A204.1 (cell line): Measurements from ENCODE around the gene ANKRD30B.
"Not testable (repeated sequence)": the region's sequence is repeated elsewhere in the genome, so short reads cannot be mapped to it uniquely, and the experiment has no call there.

Experiments used
- FAIRE-seq: peaks from 2 replicates; lab custom pipeline; 2012; peaks lifted over from hg19 to GRCh38; lab: Jason Lieb, UNC

ANKRD30B gene, protein sequence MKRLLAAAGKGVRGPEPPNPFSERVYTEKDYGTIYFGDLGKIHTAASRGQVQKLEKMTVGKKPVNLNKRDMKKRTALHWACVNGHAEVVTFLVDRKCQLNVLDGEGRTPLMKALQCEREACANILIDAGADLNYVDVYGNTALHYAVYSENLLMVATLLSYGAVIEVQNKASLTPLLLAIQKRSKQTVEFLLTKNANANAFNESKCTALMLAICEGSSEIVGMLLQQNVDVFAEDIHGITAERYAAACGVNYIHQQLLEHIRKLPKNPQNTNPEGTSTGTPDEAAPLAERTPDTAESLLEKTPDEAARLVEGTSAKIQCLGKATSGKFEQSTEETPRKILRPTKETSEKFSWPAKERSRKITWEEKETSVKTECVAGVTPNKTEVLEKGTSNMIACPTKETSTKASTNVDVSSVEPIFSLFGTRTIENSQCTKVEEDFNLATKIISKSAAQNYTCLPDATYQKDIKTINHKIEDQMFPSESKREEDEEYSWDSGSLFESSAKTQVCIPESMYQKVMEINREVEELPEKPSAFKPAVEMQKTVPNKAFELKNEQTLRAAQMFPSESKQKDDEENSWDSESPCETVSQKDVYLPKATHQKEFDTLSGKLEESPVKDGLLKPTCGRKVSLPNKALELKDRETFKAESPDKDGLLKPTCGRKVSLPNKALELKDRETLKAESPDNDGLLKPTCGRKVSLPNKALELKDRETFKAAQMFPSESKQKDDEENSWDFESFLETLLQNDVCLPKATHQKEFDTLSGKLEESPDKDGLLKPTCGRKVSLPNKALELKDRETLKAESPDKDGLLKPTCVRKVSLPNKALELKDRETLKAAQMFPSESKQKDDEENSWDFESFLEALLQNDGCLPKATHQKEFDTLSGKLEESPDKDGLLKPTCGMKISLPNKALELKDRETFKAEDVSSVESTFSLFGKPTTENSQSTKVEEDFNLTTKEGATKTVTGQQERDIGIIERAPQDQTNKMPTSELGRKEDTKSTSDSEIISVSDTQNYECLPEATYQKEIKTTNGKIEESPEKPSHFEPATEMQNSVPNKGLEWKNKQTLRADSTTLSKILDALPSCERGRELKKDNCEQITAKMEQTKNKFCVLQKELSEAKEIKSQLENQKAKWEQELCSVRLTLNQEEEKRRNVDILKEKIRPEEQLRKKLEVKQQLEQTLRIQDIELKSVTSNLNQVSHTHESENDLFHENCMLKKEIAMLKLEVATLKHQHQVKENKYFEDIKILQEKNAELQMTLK (N-terminal part only)

GRCh38 chr18:14747513-14748474, at the start of gene ANKRD30B:
TSS of gene ANKRD30B (plus strand) at chr18:14748172. CDS start at chr18:14748420, 248 bp downstream.
- no peak for FAIRE-seq

DNA sequence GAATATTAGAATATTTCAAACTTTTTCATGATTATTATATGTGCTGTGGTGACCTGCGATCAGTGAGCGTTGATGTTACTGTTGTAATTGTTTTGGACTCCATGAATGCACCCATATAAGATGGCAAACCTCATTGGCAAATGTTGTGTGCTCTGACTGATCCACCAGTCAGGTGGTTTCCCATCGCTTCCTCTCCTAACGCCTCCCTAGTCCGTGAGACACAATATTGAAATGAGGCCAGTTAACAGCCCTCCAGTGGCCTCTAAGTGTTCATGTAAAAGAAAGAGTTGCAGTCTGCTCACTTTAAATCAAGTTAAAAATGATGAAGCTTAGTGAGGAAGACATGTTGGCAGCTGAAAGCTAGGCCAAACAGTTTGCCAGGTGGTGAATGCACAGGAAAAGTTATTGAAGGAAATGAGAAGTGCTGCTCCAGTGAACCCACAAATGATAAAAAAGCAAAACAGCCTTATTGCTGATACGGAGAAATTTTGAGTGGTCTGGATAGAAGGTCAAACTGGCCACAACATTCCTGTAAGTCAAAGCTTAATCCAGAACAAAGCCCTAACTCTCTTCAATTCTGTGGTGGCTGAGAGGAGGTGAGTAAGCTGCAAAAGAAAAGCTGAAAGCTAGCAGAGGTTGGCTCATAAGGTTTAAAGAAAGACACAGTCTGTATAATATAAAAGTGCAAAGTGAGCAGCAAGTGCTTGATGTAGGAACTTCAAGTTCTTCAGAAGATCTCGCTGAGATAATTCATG, 46.5 kb upstream of the ANKRD30B start:
- not testable (repeated sequence) for FAIRE-seq

DNA sequence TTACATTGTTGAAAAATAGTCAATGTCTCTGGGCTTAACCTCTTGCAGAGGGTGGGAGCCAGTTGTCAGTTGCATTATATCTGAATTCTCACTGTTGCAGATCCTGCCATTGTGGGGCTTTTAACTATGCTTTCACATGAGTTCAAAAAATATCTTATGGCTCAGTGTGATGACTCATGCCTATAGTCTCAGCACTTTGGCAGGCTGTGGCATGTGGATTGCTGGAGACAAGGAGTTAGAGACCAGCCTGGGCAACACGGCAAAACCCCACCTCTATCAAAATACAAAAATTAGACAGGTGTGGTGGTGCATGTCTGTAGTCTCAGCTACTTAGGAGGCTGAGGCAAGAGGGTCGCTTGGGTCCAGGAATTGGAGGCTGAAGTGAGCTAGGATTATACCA, 38.2 kb upstream of the ANKRD30B start:
- not testable (repeated sequence) for FAIRE-seq

- not testable (repeated sequence) for FAIRE-seq
Measured at GRCh38 chr18:14721569-14721968, 26.4 kb upstream of the ANKRD30B start.

- not testable (repeated sequence) for FAIRE-seq
Measured at GRCh38 chr18:14739056-14739455, 8.9 kb upstream of the ANKRD30B start.

GRCh38 chr18:14746897-14747296, 1.1 kb upstream of the ANKRD30B start:
- no peak for FAIRE-seq

DNA sequence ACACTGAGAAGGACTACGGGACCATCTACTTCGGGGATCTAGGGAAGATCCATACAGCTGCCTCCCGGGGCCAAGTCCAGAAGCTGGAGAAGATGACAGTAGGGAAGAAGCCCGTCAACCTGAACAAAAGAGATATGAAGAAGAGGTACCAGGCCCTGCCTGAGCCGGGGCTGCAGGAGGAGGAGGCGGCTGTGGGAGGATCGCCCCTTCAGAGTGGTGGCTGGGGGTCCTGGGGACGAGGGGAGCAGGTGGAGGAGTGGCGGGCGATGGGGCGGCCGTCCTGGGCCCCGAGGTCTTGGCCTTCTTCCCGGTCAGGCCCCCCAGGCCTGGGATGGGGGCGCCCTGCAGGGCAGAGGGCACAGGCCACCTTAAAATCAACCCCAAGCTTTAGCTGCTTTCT, 524 bp downstream of the ANKRD30B start:
- no peak for FAIRE-seq

DNA sequence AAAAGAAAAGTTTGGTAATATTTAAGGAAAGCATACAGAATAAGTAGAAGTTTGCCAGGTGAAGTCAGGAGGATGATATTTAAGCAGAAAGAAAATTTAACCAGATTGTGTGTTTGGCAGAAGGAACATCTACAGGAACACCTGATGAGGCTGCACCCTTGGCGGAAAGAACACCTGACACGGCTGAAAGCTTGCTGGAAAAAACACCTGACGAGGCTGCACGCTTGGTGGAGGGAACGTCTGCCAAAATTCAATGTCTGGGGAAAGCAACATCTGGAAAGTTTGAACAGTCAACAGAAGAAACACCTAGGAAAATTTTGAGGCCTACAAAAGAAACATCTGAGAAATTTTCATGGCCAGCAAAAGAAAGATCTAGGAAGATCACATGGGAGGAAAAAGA, 15.6 kb downstream of the ANKRD30B start:
- not testable (repeated sequence) for FAIRE-seq

- FAIRE-seq = no peak
Measured at GRCh38 chr18:14767474-14767873, 19.5 kb downstream of the ANKRD30B start.

DNA sequence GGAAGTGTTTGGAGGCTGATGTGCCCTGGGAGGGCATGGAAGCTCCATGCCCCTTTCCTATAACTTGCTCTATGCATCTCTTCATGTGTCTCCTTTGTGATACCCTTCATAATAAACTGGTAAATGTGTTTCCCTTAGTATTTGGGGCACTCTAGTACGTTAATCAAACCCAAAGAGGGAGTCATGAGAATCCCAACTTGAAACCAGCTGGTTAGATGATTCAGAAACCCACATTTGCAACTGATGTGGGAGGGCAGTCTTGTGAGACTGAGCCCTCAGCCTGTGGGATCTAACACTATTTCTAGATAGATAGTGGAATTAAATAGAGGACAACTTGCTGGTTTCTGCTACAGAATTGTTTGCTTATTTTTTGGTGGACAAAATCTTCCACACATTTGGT, 20.3 kb downstream of the ANKRD30B start:
- FAIRE-seq = no peak

DNA sequence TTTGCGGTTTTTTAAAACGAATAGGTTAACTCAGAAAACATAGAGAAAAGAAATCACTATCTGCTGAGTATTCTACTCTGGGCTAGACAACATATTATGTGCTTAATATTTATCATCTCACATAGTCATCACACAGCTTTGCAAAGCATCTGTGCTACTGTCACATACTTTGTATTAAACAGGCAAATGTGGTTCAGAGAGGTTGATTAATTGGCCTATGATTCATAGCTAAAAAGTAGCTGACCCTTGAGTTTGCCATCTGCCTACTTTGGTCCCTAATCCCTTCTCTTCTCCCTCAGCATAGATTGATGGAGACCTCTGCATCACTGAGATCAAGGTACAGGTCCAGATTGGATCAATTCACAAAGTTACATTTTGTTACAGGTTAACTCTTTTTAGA, 21.4 kb downstream of the ANKRD30B start:
- no peak for FAIRE-seq

DNA sequence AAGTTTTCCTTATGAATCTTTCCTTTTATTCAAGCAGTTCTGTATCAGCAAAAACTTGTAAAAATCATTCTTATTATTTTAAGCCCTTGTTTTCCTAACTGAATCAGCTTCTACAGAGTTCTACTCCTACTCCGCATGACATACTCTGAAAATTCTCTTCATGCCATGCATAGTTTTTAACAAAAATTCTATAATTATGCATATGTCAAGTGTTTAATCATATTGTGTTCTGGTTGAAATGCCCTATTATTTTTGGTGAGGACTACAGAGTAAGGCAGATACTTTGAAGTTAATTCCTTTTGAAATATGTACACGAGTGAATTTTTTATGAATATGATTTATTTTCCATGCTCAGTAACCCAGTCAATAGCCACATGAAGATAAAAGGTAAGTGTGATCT, 28.8 kb downstream of the ANKRD30B start:
- no peak for FAIRE-seq

DNA sequence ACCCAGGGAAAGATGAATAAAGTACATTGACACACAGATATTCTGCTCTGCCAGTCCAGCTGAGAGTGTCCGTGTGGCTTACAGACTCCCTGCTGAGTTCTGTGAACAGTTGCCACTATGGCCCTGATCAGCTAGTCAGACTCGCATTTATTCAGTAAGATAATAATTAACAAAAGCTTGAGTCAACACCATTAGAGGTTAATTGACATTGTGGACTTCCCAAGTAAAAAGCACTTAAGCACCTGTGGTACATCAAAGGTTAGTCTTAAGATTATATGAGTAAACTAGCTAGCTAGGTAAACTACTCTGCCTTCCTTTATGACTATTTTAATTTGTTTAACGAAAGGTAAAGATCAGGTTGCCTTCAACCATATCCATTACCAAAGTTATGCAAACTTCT, 33.7 kb downstream of the ANKRD30B start:
- no peak for FAIRE-seq

GRCh38 chr18:14784133-14784532, 36.2 kb downstream of the ANKRD30B start:
- FAIRE-seq = no peak

DNA sequence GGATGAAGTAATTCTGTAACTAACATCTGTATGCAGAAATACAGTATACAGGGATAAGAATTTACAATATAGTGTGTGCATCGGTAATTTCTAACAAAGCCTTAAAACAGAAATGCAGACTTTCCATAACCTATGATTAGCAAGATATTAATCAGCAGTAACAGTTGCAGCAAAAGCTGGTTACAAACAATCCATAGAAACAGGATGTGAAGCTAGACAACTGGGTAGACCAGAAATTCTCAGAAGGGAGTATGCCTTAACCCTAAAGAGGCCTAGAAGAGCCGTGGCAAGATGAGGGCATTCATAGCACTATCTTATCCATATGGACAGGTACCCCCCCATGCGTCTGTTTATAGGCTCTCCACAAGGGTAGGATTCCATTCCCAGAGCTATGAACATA, 48.9 kb downstream of the ANKRD30B start:
- FAIRE-seq = not testable (repeated sequence)

- not testable (repeated sequence) for FAIRE-seq
Measured at GRCh38 chr18:14797969-14798764, 50.2 kb downstream of the ANKRD30B start.

- not testable (repeated sequence) for FAIRE-seq
Measured at GRCh38 chr18:14811081-14811480, 63.1 kb downstream of the ANKRD30B start.

DNA sequence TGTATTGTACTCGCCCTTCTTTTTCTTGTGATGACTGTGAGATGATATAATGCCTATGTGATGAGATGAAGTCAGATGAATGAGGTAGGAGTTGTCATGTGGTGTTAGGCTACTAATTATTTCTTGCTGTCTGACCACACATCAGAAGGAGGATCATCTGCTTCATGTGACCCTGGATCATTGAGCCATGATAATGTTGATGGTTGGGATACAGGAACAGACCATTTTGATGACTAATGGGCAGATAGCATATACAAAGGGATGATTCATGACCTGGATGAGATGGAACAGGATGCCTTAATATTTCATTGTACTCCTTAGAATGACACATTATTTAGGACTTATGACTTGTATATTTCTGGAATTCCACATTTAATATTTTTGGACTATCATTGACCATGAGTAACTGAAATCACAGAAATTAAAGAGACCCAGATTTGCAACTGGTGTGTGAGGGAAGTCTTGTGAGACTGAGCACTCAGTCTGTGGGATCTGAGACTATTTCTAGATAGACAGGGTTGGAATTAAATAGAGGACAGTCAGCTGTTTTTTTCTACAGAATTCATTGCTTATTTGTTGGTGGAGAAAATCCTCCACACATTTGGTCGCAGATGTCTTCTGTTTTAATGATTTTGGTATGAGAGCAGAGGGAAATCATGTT, 79.1 kb downstream of the ANKRD30B start:
- not testable (repeated sequence) for FAIRE-seq

DNA sequence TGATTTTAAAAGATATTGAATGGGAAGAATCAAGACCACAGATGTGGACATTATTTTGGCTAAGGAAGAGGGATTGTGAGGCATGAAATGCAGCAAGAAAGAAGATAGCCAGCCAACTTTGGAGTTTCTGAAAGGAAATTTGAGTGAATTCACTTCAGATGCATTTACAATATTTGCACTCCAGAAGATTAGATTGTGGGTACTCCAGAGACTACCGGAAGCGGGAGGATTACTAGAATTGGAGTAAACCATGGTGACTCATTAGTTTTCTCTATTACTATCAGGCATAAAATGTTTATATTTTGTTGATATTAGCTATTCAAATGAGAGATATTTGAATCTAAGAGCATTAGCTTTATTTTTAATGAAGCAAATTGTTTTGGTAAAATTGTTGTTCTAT, 93.6 kb downstream of the ANKRD30B start:
- not testable (repeated sequence) for FAIRE-seq
